T-helper 17 cell (primary cell): Measurements from ENCODE around the gene POU2F3. TPM values are rescaled to one million over a fixed set of nuclear protein-coding genes. Genes with fewer than 3 reads are reported as not detected.
A peak's percentile ranks its signal among the peaks of the same experiment; 100 is the strongest.

Experiments
- ATAC-seq: fragments of 150-1000 bp; cut with Tn5 transposase; 2 replicates; pipeline ENCODE4 v1.10.0; 2021; ENCODE audit warnings: mild to moderate bottlenecking, moderate library complexity
- DNase-seq, 3 donors: peaks; one replicate each; pipeline versions ENCODE4 v3.0.0 to v3.0.0-alpha.2; 2020 to 2021
- H3K9me3 ChIP-seq: one replicate; pipeline ENCODE4 v1.7.0; 2013; ENCODE audit warnings: low read length, mild to moderate bottlenecking; ENCODE audit not compliant: control insufficient read depth, poor library complexity, severe bottlenecking
- H3K27ac Mint-ChIP-seq: one replicate; pipeline ENCODE4 v1.8.0; 2022; ENCODE audit warnings: mild to moderate bottlenecking, moderate library complexity, mixed read lengths
- H3K27me3 Mint-ChIP-seq: one replicate; pipeline ENCODE4 v1.8.0; 2022; ENCODE audit warnings: mixed read lengths
- H3K36me3 Mint-ChIP-seq: one replicate; pipeline ENCODE4 v1.8.0; 2022; ENCODE audit warnings: low read depth, mixed read lengths
- H3K4me1 Mint-ChIP-seq: one replicate; pipeline ENCODE4 v1.8.0; 2022; ENCODE audit warnings: mild to moderate bottlenecking, mixed read lengths
- H3K4me3 Mint-ChIP-seq: one replicate; pipeline ENCODE4 v1.8.0; 2022; ENCODE audit warnings: mild to moderate bottlenecking, moderate library complexity, mixed read lengths
- total RNA-seq, 4 donors: library from RNA in 2 of 4; stranded (reverse) in 2 of 4; gene quantifications; one replicate each; pipeline ENCODE4 v1.2.3 and lab custom pipeline; 2022 to 2026

POU2F3 gene
- total RNA-seq, 2 donors from 2014 or later, result not detected

GRCh38 chr11:120201653-120202052, 38.3 kb upstream of the POU2F3 start:
- DNase-seq (no peak), ATAC-seq (no peak)
- Mint-ChIP-seq H3K4me1 (peaks cover 2% of the 10 kb centered on the region), H3K4me3 (no peak overlapping the region), H3K27me3 (peaks cover 38% of the 10 kb centered on the region), H3K27ac (no peak overlapping the region), H3K36me3 (no peaks in the 10 kb centered on the region)
- H3K9me3 ChIP-seq, result no peaks in the 10 kb centered on the region

GRCh38 chr11:120203626-120204025, 36.3 kb upstream of the POU2F3 start:
- no peak overlapping the region for H3K27ac Mint-ChIP-seq
- H3K9me3 ChIP-seq, result no peaks in the 10 kb centered on the region
- H3K4me3 Mint-ChIP-seq, result no peak overlapping the region
- H3K4me1 Mint-ChIP-seq, result peaks cover 3% of the 10 kb centered on the region
- ATAC-seq, result no peak
- H3K36me3 Mint-ChIP-seq, result peaks cover 5% of the 10 kb centered on the region
- H3K27me3 Mint-ChIP-seq, result peaks cover 53% of the 10 kb centered on the region
- DNase-seq, result no peak

- Mint-ChIP-seq H3K4me3 (no peak overlapping the region), H3K4me1 (peaks cover 12% of the 10 kb centered on the region), H3K27me3 (peaks cover 55% of the 10 kb centered on the region), H3K36me3 (peaks cover 5% of the 10 kb centered on the region), H3K27ac (no peak overlapping the region)
- no peaks in the 10 kb centered on the region for H3K9me3 ChIP-seq
- DNase-seq (no peak), ATAC-seq (no peak)
Measured at GRCh38 chr11:120205596-120206161, 34.3 kb upstream of the POU2F3 start.

- DNase-seq, result no peak
- Mint-ChIP-seq H3K27ac (peak overlapping the region; percentile 56), H3K36me3 (peaks cover 5% of the 10 kb centered on the region), H3K27me3 (peaks cover 51% of the 10 kb centered on the region), H3K4me3 (no peak overlapping the region), H3K4me1 (peaks cover 18% of the 10 kb centered on the region)
- ATAC-seq, result no peak
- H3K9me3 ChIP-seq, result no peaks in the 10 kb centered on the region
Measured at GRCh38 chr11:120207512-120207911, 32.4 kb upstream of the POU2F3 start.

GRCh38 chr11:120208001-120208441, 31.9 kb upstream of the POU2F3 start:
- H3K4me1 Mint-ChIP-seq, result peaks cover 18% of the 10 kb centered on the region
- no peak for ATAC-seq
- H3K27me3 Mint-ChIP-seq, result peaks cover 51% of the 10 kb centered on the region
- no peaks in the 10 kb centered on the region for H3K9me3 ChIP-seq
- DNase-seq, result no peak
- peaks cover 5% of the 10 kb centered on the region for H3K36me3 Mint-ChIP-seq
- peak overlapping the region; percentile 56 for H3K27ac Mint-ChIP-seq
- H3K4me3 Mint-ChIP-seq, result no peak overlapping the region

GRCh38 chr11:120208777-120209176, 31.2 kb upstream of the POU2F3 start:
- H3K9me3 ChIP-seq, result no peaks in the 10 kb centered on the region
- H3K4me1 Mint-ChIP-seq, result peaks cover 18% of the 10 kb centered on the region
- H3K27me3 Mint-ChIP-seq, result peaks cover 51% of the 10 kb centered on the region
- H3K4me3 Mint-ChIP-seq, result no peak overlapping the region
- H3K36me3 Mint-ChIP-seq, result peaks cover 5% of the 10 kb centered on the region
- DNase-seq, result no peak
- ATAC-seq, result no peak
- no peak overlapping the region for H3K27ac Mint-ChIP-seq

- peaks cover 48% of the 10 kb centered on the region for H3K27me3 Mint-ChIP-seq
- H3K4me3 Mint-ChIP-seq, result peak overlapping the region; percentile 97
- DNase-seq (no peak), ATAC-seq (no peak)
- peaks cover 5% of the 10 kb centered on the region for H3K36me3 Mint-ChIP-seq
- H3K27ac Mint-ChIP-seq, result peak overlapping the region; percentile 74
- H3K4me1 Mint-ChIP-seq, result peaks cover 18% of the 10 kb centered on the region
- no peaks in the 10 kb centered on the region for H3K9me3 ChIP-seq
Measured at GRCh38 chr11:120209746-120210625, 30.0 kb upstream of the POU2F3 start.

- Mint-ChIP-seq H3K27me3 (peaks cover 42% of the 10 kb centered on the region), H3K36me3 (peaks cover 5% of the 10 kb centered on the region), H3K4me1 (peaks cover 21% of the 10 kb centered on the region), H3K27ac (peak within 1 kb of the TSS; percentile 92), H3K4me3 (peak within 1 kb of the TSS; percentile 97)
- DNase-seq (peak in 2 of 3 donors; percentile 11 to 13), ATAC-seq (peak; percentile 89)
- H3K9me3 ChIP-seq, result no peaks in the 10 kb centered on the region
Measured at GRCh38 chr11:120210626-120211521, 29.1 kb upstream of the POU2F3 start, which contains the start of gene OAF. OAF (plus strand) TSS chr11:120211032; CDS start chr11:120211280, 248 bp downstream.

- H3K27me3 Mint-ChIP-seq, result peaks cover 34% of the 10 kb centered on the region
- ATAC-seq (no peak), DNase-seq (no peak)
- H3K36me3 Mint-ChIP-seq, result peaks cover 5% of the 10 kb centered on the region
- H3K4me1 Mint-ChIP-seq, result peaks cover 19% of the 10 kb centered on the region
- no peaks in the 10 kb centered on the region for H3K9me3 ChIP-seq
- peak overlapping the region; percentile 94 for H3K4me3 Mint-ChIP-seq
- H3K27ac Mint-ChIP-seq, result peak overlapping the region; percentile 92
Measured at GRCh38 chr11:120211522-120212258, 28.2 kb upstream of the POU2F3 start.

- Mint-ChIP-seq H3K36me3 (peaks cover 5% of the 10 kb centered on the region), H3K4me3 (no peak overlapping the region), H3K27me3 (peaks cover 28% of the 10 kb centered on the region), H3K4me1 (peaks cover 19% of the 10 kb centered on the region), H3K27ac (no peak overlapping the region)
- H3K9me3 ChIP-seq, result no peaks in the 10 kb centered on the region
- ATAC-seq, result no peak
- DNase-seq, result no peak
Measured at GRCh38 chr11:120212259-120212878, 27.6 kb upstream of the POU2F3 start.

- H3K27ac Mint-ChIP-seq, result no peak overlapping the region
Measured at GRCh38 chr11:120212926-120213325, 27.0 kb upstream of the POU2F3 start.

GRCh38 chr11:120214581-120214980, 25.4 kb upstream of the POU2F3 start:
- no peak for DNase-seq
- H3K4me1 Mint-ChIP-seq, result peaks cover 23% of the 10 kb centered on the region
- no peaks in the 10 kb centered on the region for H3K9me3 ChIP-seq
- no peak overlapping the region for H3K4me3 Mint-ChIP-seq
- peak overlapping the region; percentile 60 for H3K27ac Mint-ChIP-seq
- H3K27me3 Mint-ChIP-seq, result peaks cover 6% of the 10 kb centered on the region
- no peak for ATAC-seq
- H3K36me3 Mint-ChIP-seq, result no peaks in the 10 kb centered on the region

More at GRCh38 chr11:120212926-120213325, 27.0 kb upstream of the POU2F3 start:
- no peaks in the 10 kb centered on the region for H3K9me3 ChIP-seq
- H3K27me3 Mint-ChIP-seq, result peaks cover 22% of the 10 kb centered on the region
- no peak overlapping the region for H3K4me3 Mint-ChIP-seq
- ATAC-seq, result no peak
- peaks cover 5% of the 10 kb centered on the region for H3K36me3 Mint-ChIP-seq
- no peak for DNase-seq
- H3K4me1 Mint-ChIP-seq, result peaks cover 22% of the 10 kb centered on the region
